Ovary (tissue), 9 donors: ENCODE measurements around the gene MAPT. TPM values are rescaled to one million over a fixed set of nuclear protein-coding genes. Genes with fewer than 3 reads are reported as not detected.

Experiments
- DNase-seq, 5 donors: peaks; one replicate each; pipeline ENCODE4 v3.0.0-alpha.2; 2019 to 2020
- H3K27ac ChIP-seq, 2 donors: fragments of 200-600 bp; one replicate each; pipeline versions ENCODE4 v1.5.1 to v1.8.0; 2019 to 2022
- H3K27me3 ChIP-seq: fragments of 200-600 bp; one replicate; pipeline ENCODE4 v1.8.0; 2022
- H3K36me3 ChIP-seq: fragments of 200-600 bp; sonication (generic); one replicate; pipeline ENCODE4 v1.5.1; 2019
- H3K4me1 ChIP-seq: one replicate; pipeline ENCODE4 v1.8.1; 2013; ENCODE audit warnings: mild to moderate bottlenecking, moderate library complexity; ENCODE audit not compliant: insufficient read depth
- H3K4me3 ChIP-seq: fragments of 200-600 bp; sonication (generic); one replicate; pipeline ENCODE4 v1.5.1; 2017
- H3K9me3 ChIP-seq, 2 donors: fragments of 200-600 bp in 1 of 2; sonication (generic) in 1 of 2; one replicate each; pipeline versions ENCODE4 v1.5.1 to v1.8.1; 2013 to 2019; ENCODE audit warnings: mild to moderate bottlenecking in 1 of 2, moderate library complexity in 1 of 2
- EP300 ChIP-seq: sonication (generic); formaldehyde crosslinking; IDR thresholded peaks from one replicate; pipeline ENCODE4 v1.6.1; 2017; ENCODE audit warnings: antibody characterized with exemption
- POLR2A ChIP-seq: fragments of 450-650 bp; IDR thresholded peaks from one replicate; pipeline ENCODE4 v1.6.1; 2017; ENCODE audit warnings: antibody characterized with exemption, mild to moderate bottlenecking, moderate library complexity
- WGBS, 3 donors: extraction: QIAGEN DNeasy Blood & Tissue Kit in 1 of 3; methylation state at CpG; one replicate each; pipeline versions ENCODE4 v1.1.5 to v1.1.7; 2013 to 2017; 5-methylcytosine and 5-hydroxymethylcytosine counted together
- intact Hi-C, 4 donors: fragments of 100-400 bp; cut with DNase I; formaldehyde crosslinking; loops; one replicate each; pipeline versions ENCODE4 v1.11.0 to v1.15.1; 2022 to 2023
- polyA plus RNA-seq, 2 donors: library from polyadenylated mRNA; stranded (reverse); fragments of 200-250 nt in 1 of 2; fragments of 350-450 nt in 1 of 2; fragmentation: Illumina TruSeq in 1 of 2; extraction: RNeasy Lipid Tissue Mini Kit (QIAGEN cat#74804) in 1 of 2; gene quantifications; one replicate each; pipeline ENCODE4 v1.2.3, GENCODE V29; 2013 to 2014
- total RNA-seq, 7 donors: library from RNA; depleted of rRNA in 2 of 7; stranded (reverse); fragments of >200 nt in 2 of 7; fragmentation: NEBNext Ultra II Directional in 3 of 7; extraction: Animal tissue kit (Norgen Biotek cat#: 25700) in 3 of 7; gene quantifications; one replicate each; pipeline versions ENCODE4 v1.1.0 to v1.2.4, GENCODE V29; 2016 to 2023
- TF ChIP-seq, protein P1 (sequence below), 3 donors: fragments of 450-650 bp in 2 of 3; fragments of 200-600 bp in 1 of 3; IDR thresholded peaks; one replicate each; pipeline versions ENCODE4 v1.5.1 to v1.8.0; 2016 to 2022; ENCODE audit warnings: antibody characterized with exemption in 3 of 3, mild to moderate bottlenecking in 1 of 3
- donor health status: DM: no; HTN: no; CAD: no; lungs with moderate emphysema.
- donor health status: DM: no; HTN: no; CAD: no.
- donor health status: Bipolar disorder and iron deficiency.
- donor health status: DM: yes; HTN: yes; CAD: no.
- donor health status: DM: no; HTN: no; CAD: no.
- donor health status: DM: yes; HTN: yes; CAD: no.

Gene MAPT
- total and polyA plus RNA-seq, 9 donors: 0.40 to 2.2 (median 1.1) TPM

DNA sequence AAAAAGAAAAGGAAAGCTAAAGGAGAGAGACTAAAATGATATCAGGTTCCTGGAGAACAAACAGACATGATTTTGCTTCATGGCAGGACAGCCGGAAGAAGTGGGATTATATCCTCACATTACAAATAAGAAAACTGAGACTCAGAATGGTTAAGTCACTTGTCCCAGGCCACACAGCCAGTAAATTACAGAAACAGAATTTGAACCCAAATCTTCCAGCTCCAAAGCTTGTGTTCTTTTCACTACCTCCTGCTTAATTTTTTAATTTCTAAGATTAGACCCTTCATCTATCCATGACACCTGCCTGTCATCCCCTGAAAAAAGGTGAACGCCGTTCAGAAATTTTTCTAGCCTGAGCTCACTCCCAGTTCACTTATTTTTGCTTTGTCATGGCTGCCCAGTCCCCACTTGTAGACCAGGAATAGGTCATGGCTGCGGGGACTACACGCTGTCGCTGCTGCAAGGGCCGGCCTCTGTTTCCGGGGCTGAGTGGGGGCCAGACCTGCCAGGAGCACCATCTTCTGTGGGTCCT, 36.1 kb downstream of the MAPT start:
- TF ChIP-seq, protein P1, sequence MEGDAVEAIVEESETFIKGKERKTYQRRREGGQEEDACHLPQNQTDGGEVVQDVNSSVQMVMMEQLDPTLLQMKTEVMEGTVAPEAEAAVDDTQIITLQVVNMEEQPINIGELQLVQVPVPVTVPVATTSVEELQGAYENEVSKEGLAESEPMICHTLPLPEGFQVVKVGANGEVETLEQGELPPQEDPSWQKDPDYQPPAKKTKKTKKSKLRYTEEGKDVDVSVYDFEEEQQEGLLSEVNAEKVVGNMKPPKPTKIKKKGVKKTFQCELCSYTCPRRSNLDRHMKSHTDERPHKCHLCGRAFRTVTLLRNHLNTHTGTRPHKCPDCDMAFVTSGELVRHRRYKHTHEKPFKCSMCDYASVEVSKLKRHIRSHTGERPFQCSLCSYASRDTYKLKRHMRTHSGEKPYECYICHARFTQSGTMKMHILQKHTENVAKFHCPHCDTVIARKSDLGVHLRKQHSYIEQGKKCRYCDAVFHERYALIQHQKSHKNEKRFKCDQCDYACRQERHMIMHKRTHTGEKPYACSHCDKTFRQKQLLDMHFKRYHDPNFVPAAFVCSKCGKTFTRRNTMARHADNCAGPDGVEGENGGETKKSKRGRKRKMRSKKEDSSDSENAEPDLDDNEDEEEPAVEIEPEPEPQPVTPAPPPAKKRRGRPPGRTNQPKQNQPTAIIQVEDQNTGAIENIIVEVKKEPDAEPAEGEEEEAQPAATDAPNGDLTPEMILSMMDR (IDR thresholded peaks at IDR 0.05): no peak
- no peak for TF ChIP-seq EP300
- no peak for TF ChIP-seq POLR2A
- intact Hi-C loops: no loop called here
- H3K27ac ChIP-seq: no peak overlapping the region
- peaks cover 0 to 5% of the 10 kb centered on the region in 2 donors for H3K9me3 ChIP-seq
- 83 to 87% (median 87%) methylated on average over 8 of the region's 8 CpGs for WGBS, 3 donors
- DNase-seq: no peak
- no peaks in the 10 kb centered on the region for H3K4me1 ChIP-seq
- H3K4me3 ChIP-seq: no peak overlapping the region
- no peaks in the 10 kb centered on the region for H3K27me3 ChIP-seq
- no peaks in the 10 kb centered on the region for H3K36me3 ChIP-seq

DNA sequence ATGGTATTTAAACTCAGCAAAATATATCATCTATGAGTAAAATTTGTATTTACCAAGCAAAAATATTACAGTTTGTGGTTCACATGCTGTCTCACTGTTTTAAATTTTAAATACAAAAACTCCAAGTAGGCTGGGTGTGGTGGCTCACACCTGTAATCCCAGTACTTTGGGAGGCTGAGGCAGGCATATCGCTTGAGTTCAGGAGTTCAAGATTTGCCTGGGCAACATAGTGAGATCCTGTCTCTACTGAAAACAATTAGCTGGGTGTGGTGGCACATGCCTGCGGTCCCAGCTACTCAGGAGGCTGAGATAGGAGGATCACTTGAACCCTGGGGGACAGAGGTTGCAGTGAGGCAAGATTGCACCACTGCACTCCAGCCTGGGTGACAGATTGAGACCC, 37.3 kb downstream of the MAPT start:
- TF ChIP-seq POLR2A (no peak), EP300 (no peak)
- TF ChIP-seq, protein P1 (IDR thresholded peaks at IDR 0.05): no peak
- WGBS, 3 donors: 92 to 96% (median 95%) methylated on average over 2 of the region's 2 CpGs
- peaks cover 0 to 5% of the 10 kb centered on the region in 2 donors for H3K9me3 ChIP-seq
- no peak overlapping the region for H3K4me3 ChIP-seq
- no peak overlapping the region for H3K27ac ChIP-seq
- DNase-seq: no peak
- H3K36me3 ChIP-seq: no peaks in the 10 kb centered on the region
- no peaks in the 10 kb centered on the region for H3K27me3 ChIP-seq
- no peaks in the 10 kb centered on the region for H3K4me1 ChIP-seq
- intact Hi-C loops: no loop called here

DNA sequence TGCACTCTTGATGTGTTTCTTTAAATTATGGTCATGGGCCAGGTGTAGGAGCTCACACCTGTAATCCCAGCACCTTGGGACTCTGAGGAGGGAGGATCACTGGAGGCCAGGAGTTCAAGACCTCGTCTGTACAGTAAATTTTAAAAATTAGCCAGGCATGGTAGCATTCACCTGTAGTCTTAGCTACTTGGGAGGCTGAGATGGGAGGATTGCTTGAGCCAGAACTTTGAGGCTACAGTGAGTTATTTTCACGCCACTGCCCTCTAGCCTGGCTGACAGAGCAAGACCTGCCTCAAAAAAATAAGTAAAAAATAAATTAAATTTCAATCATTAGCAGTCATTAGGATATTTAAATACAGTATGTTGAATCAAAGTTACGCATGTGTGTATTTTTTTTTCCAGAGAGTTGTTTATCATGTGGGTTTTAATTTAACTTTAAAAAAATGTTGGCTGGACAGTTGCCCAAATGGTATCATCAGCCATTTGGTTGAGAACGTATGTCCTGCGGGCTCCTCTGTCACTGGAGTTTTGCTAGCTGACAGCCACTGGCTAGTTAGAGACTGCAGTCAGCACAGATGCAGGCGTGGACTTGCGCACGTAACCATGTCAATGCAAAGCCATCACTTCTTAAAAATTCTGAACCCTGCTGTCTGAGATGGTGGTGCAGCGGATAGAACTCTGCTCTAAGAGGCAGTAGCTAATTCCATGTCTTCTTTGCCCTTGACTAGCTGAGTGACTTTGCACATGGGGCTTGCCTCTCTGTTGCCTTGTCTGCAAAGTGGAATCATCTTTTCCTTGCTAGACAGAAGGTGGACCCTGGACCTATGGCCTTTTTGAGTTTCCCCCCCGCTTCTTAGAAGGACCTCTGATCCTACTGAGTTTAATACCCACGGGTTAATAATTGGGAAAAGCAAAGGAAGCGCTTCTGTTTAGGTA, 40.0 kb downstream of the MAPT start:
- DNase-seq: no peak
- intact Hi-C loops: no loop called here
- Histone ChIP-seq H3K36me3 (no peaks in the 10 kb centered on the region), H3K4me1 (no peaks in the 10 kb centered on the region), H3K9me3 (no peaks in the 10 kb centered on the region), H3K27me3 (no peaks in the 10 kb centered on the region), H3K27ac (no peak overlapping the region), H3K4me3 (no peak overlapping the region)
- WGBS, 3 donors: 68 to 79% (median 73%) methylated on average over 12 of the region's 12 CpGs
- TF ChIP-seq EP300: no peak
- no peak for TF ChIP-seq POLR2A
- TF ChIP-seq, protein P1 (IDR thresholded peaks at IDR 0.05): no peak

DNA sequence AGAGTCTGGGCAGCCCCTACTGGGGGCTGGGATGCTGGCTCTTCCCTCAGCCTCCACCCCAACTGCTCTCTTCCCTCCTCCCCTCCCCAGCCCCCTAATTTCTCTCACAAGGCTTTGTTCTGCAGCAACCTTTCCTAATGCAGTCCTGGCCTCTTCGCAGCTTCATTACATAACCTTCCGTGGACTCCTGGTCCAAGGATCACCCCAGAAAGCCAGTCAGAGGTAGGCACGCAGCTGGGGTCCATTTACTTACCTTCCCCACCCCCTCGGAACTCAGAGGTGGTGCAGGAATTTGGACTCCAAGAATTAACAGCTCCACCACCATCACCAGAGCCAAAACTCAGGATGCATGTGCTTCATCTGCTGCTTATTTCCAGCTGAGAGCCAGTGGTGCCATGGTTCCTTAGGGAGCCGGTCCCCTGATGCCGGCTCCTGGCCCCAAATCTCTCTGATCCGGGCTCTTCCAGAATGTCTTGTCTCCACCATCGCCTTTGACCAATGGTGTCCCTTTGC, 40.9 kb downstream of the MAPT start:
- intact Hi-C loops: no loop called here
- WGBS, 3 donors: 86 to 90% (median 89%) methylated on average over 8 of the region's 8 CpGs
- DNase-seq: no peak

More for the DNA sequence above, 40.9 kb downstream of the MAPT start:
- Histone ChIP-seq H3K36me3 (no peaks in the 10 kb centered on the region), H3K4me3 (no peak overlapping the region), H3K9me3 (no peaks in the 10 kb centered on the region), H3K27me3 (no peaks in the 10 kb centered on the region), H3K4me1 (no peaks in the 10 kb centered on the region), H3K27ac (no peak overlapping the region)
- TF ChIP-seq, protein P1 (IDR thresholded peaks at IDR 0.05): no peak
- no peak for TF ChIP-seq EP300
- no peak for TF ChIP-seq POLR2A
